CD4-positive, alpha-beta memory T cell (primary cell): ENCODE data around the gene SLC22A3. TPM values are rescaled to one million over a fixed set of nuclear protein-coding genes. Genes with fewer than 3 reads are reported as not detected.

Experiments
- CTCF ChIA-PET: fragments of 350-600 bp; sonication (Branson Sonifier 250); formaldehyde crosslinking; loops from one replicate; lab custom pipeline; 2021; ENCODE audit warnings: inconsistent platforms; ENCODE audit not compliant: partially characterized antibody; lab: Charles Lee
- POLR2A ChIA-PET: fragments of 350-600 bp; sonication (Branson Sonifier 250); formaldehyde crosslinking; loops from one replicate; lab custom pipeline; 2021; ENCODE audit not compliant: partially characterized antibody; lab: Charles Lee
- DNase-seq, 5 donors: peaks; one replicate each; pipeline versions ENCODE4 v3.0.0 to v3.0.0-alpha.2; 2020 to 2022; ENCODE audit warnings: mixed read lengths in 1 of 5
- H3K27ac ChIP-seq: one replicate; pipeline ENCODE4 v1.7.0; 2013; ENCODE audit warnings: low read depth, low read length
- H3K27me3 ChIP-seq: 2 replicates; pipeline ENCODE4 v1.7.0; 2013; ENCODE audit warnings: mild to moderate bottlenecking, low read length, moderate library complexity; ENCODE audit not compliant: insufficient read depth
- H3K36me3 ChIP-seq: 2 replicates; pipeline ENCODE4 v1.7.0; 2013; ENCODE audit warnings: mild to moderate bottlenecking, low read length, moderate library complexity; ENCODE audit not compliant: insufficient read depth
- H3K4me1 ChIP-seq: 2 replicates; pipeline ENCODE4 v1.7.0; 2013; ENCODE audit warnings: mild to moderate bottlenecking, low read length, moderate library complexity; ENCODE audit not compliant: insufficient read depth
- H3K4me3 ChIP-seq, 2 donors: one replicate each; pipeline ENCODE4 v1.7.0; 2013; ENCODE audit warnings: low read length in 2 of 2, mild to moderate bottlenecking in 1 of 2
- H3K9me3 ChIP-seq, 2 donors: one replicate each; pipeline ENCODE4 v1.7.0; 2013; ENCODE audit warnings: low read length in 2 of 2, control low read depth in 1 of 2; ENCODE audit not compliant: control insufficient read depth in 1 of 2
- H3K27ac Mint-ChIP-seq, 7 donors: one replicate each; pipeline ENCODE4 v1.8.0; 2020 to 2021; ENCODE audit warnings: mixed read lengths in 7 of 7, mild to moderate bottlenecking in 6 of 7, inconsistent platforms in 3 of 7, moderate library complexity in 3 of 7
- H3K27me3 Mint-ChIP-seq, 2 donors: one replicate each; pipeline ENCODE4 v1.8.0; 2020 to 2021; ENCODE audit warnings: mixed read lengths in 2 of 2
- H3K36me3 Mint-ChIP-seq, 2 donors: one replicate each; pipeline ENCODE4 v1.8.0; 2020 to 2021; ENCODE audit warnings: mixed read lengths in 2 of 2, inconsistent platforms in 1 of 2, mild to moderate bottlenecking in 1 of 2
- H3K4me1 Mint-ChIP-seq, 4 donors: one replicate each; pipeline ENCODE4 v1.8.0; 2020 to 2021; ENCODE audit warnings: mixed read lengths in 4 of 4, mild to moderate bottlenecking in 1 of 4
- H3K4me3 Mint-ChIP-seq, 8 donors: one replicate each; pipeline ENCODE4 v1.8.0; 2020 to 2021; ENCODE audit warnings: mixed read lengths in 8 of 8, mild to moderate bottlenecking in 7 of 8, moderate library complexity in 6 of 8, inconsistent platforms in 3 of 8
- H3K9me3 Mint-ChIP-seq, 8 donors: one replicate each; pipeline ENCODE4 v1.8.0; 2020 to 2021; ENCODE audit warnings: mixed read lengths in 8 of 8, mild to moderate bottlenecking in 5 of 8, inconsistent platforms in 3 of 8, moderate library complexity in 1 of 8
- intact Hi-C: fragments of 100-400 bp; cut with micrococcal nuclease; formaldehyde crosslinking; loops from one replicate; pipeline ENCODE4 v1.15.1; 2023
- polyA plus RNA-seq, 2 donors: library from polyadenylated mRNA; unstranded; fragments of 300-500 nt; fragmentation: Illumina TruSeq; gene quantifications; one replicate each; pipeline ENCODE4 v1.2.3, GENCODE V29; 2021
- total RNA-seq, 2 experiments: library from RNA; stranded (reverse); gene quantifications; one replicate each; pipeline ENCODE4 v1.2.3, GENCODE V29; 2021

SLC22A3 gene
- total and polyA plus RNA-seq, 4 experiments from 2014 or later, result 0.20 to 0.38 TPM; not detected in 2

- no peak overlapping the region for H3K4me3 ChIP-seq
- no peak overlapping the region for H3K4me3 Mint-ChIP-seq
- no peak overlapping the region for H3K27ac ChIP-seq
- no peaks in the 10 kb centered on the region for H3K27me3 ChIP-seq
- peaks cover 7 to 16% (median 12%) of the 10 kb centered on the region in 4 donors for H3K4me1 Mint-ChIP-seq
- CTCF ChIA-PET, result no interaction called here
- no peaks in the 10 kb centered on the region for H3K9me3 ChIP-seq
- no peak overlapping the region for H3K27ac Mint-ChIP-seq
- POLR2A ChIA-PET, result no interaction called here
- intact Hi-C loops, result no loop called here
- peaks cover 7% of the 10 kb centered on the region for H3K4me1 ChIP-seq
- peaks cover 10 to 20% of the 10 kb centered on the region in 2 donors for H3K27me3 Mint-ChIP-seq
- H3K36me3 Mint-ChIP-seq, result no peaks in the 10 kb centered on the region
- H3K36me3 ChIP-seq, result no peaks in the 10 kb centered on the region
- no peak for DNase-seq
- no peaks in the 10 kb centered on the region for H3K9me3 Mint-ChIP-seq
Observed at GRCh38 chr6:160431226-160431625, 83.0 kb downstream of the SLC22A3 start.

- Mint-ChIP-seq H3K36me3 (no peaks in the 10 kb centered on the region), H3K9me3 (no peaks in the 10 kb centered on the region), H3K27me3 (peaks cover 8 to 20% of the 10 kb centered on the region in 2 donors), H3K4me3 (no peak overlapping the region), H3K27ac (no peak overlapping the region), H3K4me1 (peaks cover 3 to 10% (median 6%) of the 10 kb centered on the region in 4 donors)
- Histone ChIP-seq H3K9me3 (no peaks in the 10 kb centered on the region), H3K27me3 (no peaks in the 10 kb centered on the region), H3K27ac (no peak overlapping the region), H3K4me3 (no peak overlapping the region), H3K36me3 (no peaks in the 10 kb centered on the region), H3K4me1 (no peaks in the 10 kb centered on the region)
- intact Hi-C loops, result no loop called here
- CTCF ChIA-PET, result interaction anchor here (1.1 to 1.6 kb wide), 2 partner anchors 10 to 88 kb away, joined by 3 to 5 read pairs; no protein-coding TSS in a partner anchor
- POLR2A ChIA-PET, result no interaction called here
- DNase-seq, result no peak
Observed at GRCh38 chr6:160431791-160432404, 83.7 kb downstream of the SLC22A3 start.

GRCh38 chr6:160435935-160436334 is 87.8 kb downstream of the SLC22A3 start:
- no peak for DNase-seq
- no peaks in the 10 kb centered on the region for H3K27me3 ChIP-seq
- H3K9me3 ChIP-seq, result no peaks in the 10 kb centered on the region
- no peaks in the 10 kb centered on the region for H3K36me3 Mint-ChIP-seq
- no peak overlapping the region for H3K27ac Mint-ChIP-seq
- no peaks in the 10 kb centered on the region for H3K4me1 ChIP-seq
- no peaks in the 10 kb centered on the region for H3K9me3 Mint-ChIP-seq
- intact Hi-C loops, result no loop called here
- no peak overlapping the region for H3K27ac ChIP-seq
- H3K36me3 ChIP-seq, result no peaks in the 10 kb centered on the region
- H3K4me1 Mint-ChIP-seq, result peaks cover 2 to 8% (median 4%) of the 10 kb centered on the region in 4 donors
- ChIA-PET POLR2A (no interaction called here), CTCF (interaction anchor here (0.7 to 1.0 kb wide), 2 partner anchors 20 to 98 kb away, joined by 3 read pairs; no protein-coding TSS in a partner anchor)
- no peak overlapping the region for H3K4me3 ChIP-seq
- H3K27me3 Mint-ChIP-seq, result peaks cover 2 to 9% of the 10 kb centered on the region in 2 donors
- peak overlapping the region in 1 of 8 donors; percentile 21 for H3K4me3 Mint-ChIP-seq

- Histone ChIP-seq H3K4me3 (no peak overlapping the region), H3K27me3 (no peaks in the 10 kb centered on the region), H3K27ac (no peak overlapping the region), H3K9me3 (no peaks in the 10 kb centered on the region), H3K36me3 (no peaks in the 10 kb centered on the region), H3K4me1 (no peaks in the 10 kb centered on the region)
- Mint-ChIP-seq H3K9me3 (no peaks in the 10 kb centered on the region), H3K27ac (no peak overlapping the region), H3K36me3 (no peaks in the 10 kb centered on the region), H3K4me3 (no peak overlapping the region), H3K27me3 (peaks cover 2 to 4% of the 10 kb centered on the region in 2 donors), H3K4me1 (peaks cover 2 to 8% (median 4%) of the 10 kb centered on the region in 4 donors)
- intact Hi-C loops, result no loop called here
- ChIA-PET CTCF (no interaction called here), POLR2A (no interaction called here)
- DNase-seq, result no peak
Observed at GRCh38 chr6:160437154-160437553, 89.0 kb downstream of the SLC22A3 start.

GRCh38 chr6:160437775-160438174 is 89.6 kb downstream of the SLC22A3 start:
- ChIA-PET POLR2A (no interaction called here), CTCF (no interaction called here)
- Mint-ChIP-seq H3K36me3 (no peaks in the 10 kb centered on the region), H3K4me3 (no peak overlapping the region), H3K27ac (no peak overlapping the region), H3K27me3 (peaks cover 3% of the 10 kb centered on the region in 2 donors), H3K9me3 (no peaks in the 10 kb centered on the region), H3K4me1 (peaks cover 2 to 8% (median 4%) of the 10 kb centered on the region in 4 donors)
- Histone ChIP-seq H3K27ac (no peak overlapping the region), H3K36me3 (no peaks in the 10 kb centered on the region), H3K4me3 (no peak overlapping the region), H3K27me3 (no peaks in the 10 kb centered on the region), H3K4me1 (no peaks in the 10 kb centered on the region), H3K9me3 (no peaks in the 10 kb centered on the region)
- DNase-seq, result no peak
- intact Hi-C loops, result no loop called here

GRCh38 chr6:160438481-160438880 is 90.3 kb downstream of the SLC22A3 start:
- Histone ChIP-seq H3K4me3 (no peak overlapping the region), H3K27me3 (no peaks in the 10 kb centered on the region), H3K27ac (no peak overlapping the region), H3K4me1 (no peaks in the 10 kb centered on the region), H3K36me3 (no peaks in the 10 kb centered on the region), H3K9me3 (no peaks in the 10 kb centered on the region)
- ChIA-PET POLR2A (no interaction called here), CTCF (interaction anchor here (1.0 kb wide), 1 partner anchor 17 kb away, joined by 4 read pairs; no protein-coding TSS in a partner anchor)
- H3K4me3 Mint-ChIP-seq, result no peak overlapping the region
- H3K4me1 Mint-ChIP-seq, result peaks cover 2 to 8% (median 4%) of the 10 kb centered on the region in 4 donors
- H3K27ac Mint-ChIP-seq, result no peak overlapping the region
- no peak for DNase-seq
- H3K9me3 Mint-ChIP-seq, result no peaks in the 10 kb centered on the region
- H3K27me3 Mint-ChIP-seq, result peaks cover 3 to 5% of the 10 kb centered on the region in 2 donors
- H3K36me3 Mint-ChIP-seq, result no peaks in the 10 kb centered on the region
- intact Hi-C loops, result no loop called here

- Mint-ChIP-seq H3K36me3 (no peaks in the 10 kb centered on the region), H3K4me1 (peaks cover 2 to 8% (median 4%) of the 10 kb centered on the region in 4 donors), H3K27me3 (peaks cover 3 to 5% of the 10 kb centered on the region in 2 donors), H3K9me3 (no peaks in the 10 kb centered on the region), H3K27ac (no peak overlapping the region), H3K4me3 (no peak overlapping the region)
- POLR2A ChIA-PET, result no interaction called here
- CTCF ChIA-PET, result interaction anchor here (1.0 kb wide), 1 partner anchor 16 kb away, joined by 4 read pairs; no protein-coding TSS in a partner anchor
- intact Hi-C loops, result no loop called here
- Histone ChIP-seq H3K4me3 (no peak overlapping the region), H3K4me1 (no peaks in the 10 kb centered on the region), H3K36me3 (no peaks in the 10 kb centered on the region), H3K27me3 (no peaks in the 10 kb centered on the region), H3K9me3 (no peaks in the 10 kb centered on the region), H3K27ac (no peak overlapping the region)
- DNase-seq, result no peak
Observed at GRCh38 chr6:160439751-160440150, 91.6 kb downstream of the SLC22A3 start.
